Trophoblast cell (in vitro differentiated cells and primary cell): Measurements from ENCODE around the gene LRRC4.

Experiments
- DNase-seq, 2 donors: peaks; one replicate each; pipeline ENCODE4 v3.0.0-alpha.2; 2016
- H2AFZ ChIP-seq: 2 replicates; pipeline ENCODE4 v1.6.1; 2013; ENCODE audit warnings: low read length, moderate library complexity, mild to moderate bottlenecking; ENCODE audit not compliant: insufficient read depth, poor library complexity
- H2AK5ac ChIP-seq: 2 replicates; pipeline ENCODE4 v1.6.1; 2013; ENCODE audit warnings: mild to moderate bottlenecking, low read length
- H2BK120ac ChIP-seq: 2 replicates; pipeline ENCODE4 v1.6.1; 2013; ENCODE audit warnings: low read length, mild to moderate bottlenecking, moderate library complexity; ENCODE audit not compliant: insufficient read depth, poor library complexity
- H2BK12ac ChIP-seq: 2 replicates; pipeline ENCODE4 v1.6.1; 2013; ENCODE audit warnings: mild to moderate bottlenecking, low read length, moderate library complexity
- H2BK5ac ChIP-seq: 2 replicates; pipeline ENCODE4 v1.6.1; 2013; ENCODE audit warnings: low read length, low read depth, moderate library complexity, mild to moderate bottlenecking; ENCODE audit not compliant: poor library complexity
- H3K14ac ChIP-seq: 2 replicates; pipeline ENCODE4 v1.6.1; 2013; ENCODE audit warnings: mild to moderate bottlenecking, low read length
- H3K18ac ChIP-seq: 2 replicates; pipeline ENCODE4 v1.6.1; 2013; ENCODE audit warnings: mild to moderate bottlenecking, low read length
- H3K23ac ChIP-seq: 2 replicates; pipeline ENCODE4 v1.6.1; 2013; ENCODE audit warnings: low read length
- H3K27ac ChIP-seq: 2 replicates; pipeline ENCODE4 v1.5.1; 2013; ENCODE audit warnings: low read depth, mild to moderate bottlenecking, inconsistent platforms, low read length, moderate library complexity
- H3K27me3 ChIP-seq: 2 replicates; pipeline ENCODE4 v1.6.1; 2013; ENCODE audit warnings: inconsistent platforms, mild to moderate bottlenecking, low read length, moderate library complexity; ENCODE audit not compliant: insufficient read depth
- H3K36me3 ChIP-seq, 2 experiments: 1 replicate in 1 of 2; 2 replicates in 1 of 2; pipeline ENCODE4 v1.6.1; 2013; ENCODE audit warnings: low read length in 2 of 2, mild to moderate bottlenecking in 2 of 2, moderate library complexity in 1 of 2; ENCODE audit not compliant: insufficient read depth in 2 of 2, control insufficient read depth in 1 of 2
- H3K4ac ChIP-seq: 2 replicates; pipeline ENCODE4 v1.6.1; 2013; ENCODE audit warnings: low read depth, mild to moderate bottlenecking, low read length, moderate library complexity
- H3K4me1 ChIP-seq, 2 experiments: 1 replicate in 1 of 2; 2 replicates in 1 of 2; pipeline ENCODE4 v1.6.1; 2013; ENCODE audit warnings: low read length in 2 of 2, mild to moderate bottlenecking in 2 of 2, moderate library complexity in 1 of 2; ENCODE audit not compliant: insufficient read depth in 2 of 2, control insufficient read depth in 1 of 2
- H3K4me2 ChIP-seq: 2 replicates; pipeline ENCODE4 v1.6.1; 2013; ENCODE audit warnings: inconsistent platforms, mild to moderate bottlenecking, low read length, moderate library complexity
- H3K4me3 ChIP-seq: 2 replicates; pipeline ENCODE4 v1.5.1; 2013; ENCODE audit warnings: mild to moderate bottlenecking, low read depth, low read length, inconsistent platforms
- H3K79me1 ChIP-seq: one replicate; pipeline ENCODE4 v1.6.1; 2013; ENCODE audit warnings: low read length
- H3K79me2 ChIP-seq: 2 replicates; pipeline ENCODE4 v1.6.1; 2013; ENCODE audit warnings: low read length, mild to moderate bottlenecking; ENCODE audit not compliant: control insufficient read depth, insufficient read depth, poor library complexity
- H3K9ac ChIP-seq: 2 replicates; pipeline ENCODE4 v1.6.1; 2013; ENCODE audit warnings: mild to moderate bottlenecking, low read length
- H3K9me3 ChIP-seq: 2 replicates; pipeline ENCODE4 v1.6.1; 2013; ENCODE audit warnings: low read depth, mild to moderate bottlenecking, control low read depth, inconsistent platforms, low read length; ENCODE audit not compliant: insufficient read depth
- H4K12ac ChIP-seq: 2 replicates; pipeline ENCODE4 v1.6.1; 2013; ENCODE audit warnings: low read depth, mild to moderate bottlenecking, low read length, moderate library complexity
- H4K8ac ChIP-seq: 2 replicates; pipeline ENCODE4 v1.6.1; 2013; ENCODE audit warnings: low read depth, mild to moderate bottlenecking, low read length, moderate library complexity
- H4K91ac ChIP-seq: one replicate; pipeline ENCODE4 v1.6.1; 2013; ENCODE audit warnings: low read depth, mild to moderate bottlenecking, low read length, moderate library complexity
- WGBS: extraction: QIAGEN DNeasy Blood & Tissue Kit; methylation state at CpG from one replicate; pipeline ENCODE4 v1.1.7; 2013; ENCODE audit warnings: missing lambda C conversion rate; ENCODE audit not compliant: insufficient read length, insufficient coverage; ENCODE audit errors: extremely low coverage; 5-methylcytosine and 5-hydroxymethylcytosine counted together

Gene LRRC4

DNA sequence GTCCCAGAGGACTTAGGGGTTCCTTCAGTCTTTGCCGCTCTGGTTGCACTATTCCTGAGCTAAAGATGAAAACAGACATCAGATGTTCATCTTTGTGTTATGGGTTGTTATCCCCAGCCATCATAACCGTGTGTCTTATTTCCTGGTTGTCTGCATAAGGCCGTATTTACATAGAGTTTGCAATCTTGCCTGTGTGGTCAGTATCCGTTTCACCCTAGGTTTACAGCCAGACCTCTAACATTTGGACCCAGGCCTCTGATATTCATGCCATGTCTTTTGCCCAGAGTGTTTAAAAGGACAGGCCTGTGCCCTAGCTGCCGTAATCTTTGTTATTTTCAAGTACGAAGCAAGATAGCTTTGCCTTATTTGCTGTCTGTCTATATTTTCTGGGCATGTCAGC, 26.6 kb downstream of the LRRC4 start:
- Histone ChIP-seq H3K79me1 (no peaks in the 10 kb centered on the region), H2AK5ac (no peak overlapping the region), H3K36me3 (peaks cover 0 to 7% of the 10 kb centered on the region in 2 experiments), H3K9ac (no peak overlapping the region), H4K8ac (no peak overlapping the region), H3K9me3 (no peaks in the 10 kb centered on the region), H2BK12ac (no peak overlapping the region), H3K4me2 (no peak overlapping the region), H3K27ac (no peak overlapping the region), H3K4me3 (no peak overlapping the region), H4K91ac (no peak overlapping the region), H3K4ac (no peak overlapping the region), H3K79me2 (peaks cover 1% of the 10 kb centered on the region), H3K14ac (no peak overlapping the region), H2AFZ (no peak overlapping the region), H3K27me3 (no peaks in the 10 kb centered on the region), H2BK5ac (no peak overlapping the region), H2BK120ac (no peak overlapping the region), H3K4me1 (no peaks in the 10 kb centered on the region), H4K12ac (no peak overlapping the region), H3K18ac (no peak overlapping the region), H3K23ac (no peak overlapping the region)
- no peak for DNase-seq
- no CpG with 5 or more reads among the region's 6 CpGs for WGBS

DNA sequence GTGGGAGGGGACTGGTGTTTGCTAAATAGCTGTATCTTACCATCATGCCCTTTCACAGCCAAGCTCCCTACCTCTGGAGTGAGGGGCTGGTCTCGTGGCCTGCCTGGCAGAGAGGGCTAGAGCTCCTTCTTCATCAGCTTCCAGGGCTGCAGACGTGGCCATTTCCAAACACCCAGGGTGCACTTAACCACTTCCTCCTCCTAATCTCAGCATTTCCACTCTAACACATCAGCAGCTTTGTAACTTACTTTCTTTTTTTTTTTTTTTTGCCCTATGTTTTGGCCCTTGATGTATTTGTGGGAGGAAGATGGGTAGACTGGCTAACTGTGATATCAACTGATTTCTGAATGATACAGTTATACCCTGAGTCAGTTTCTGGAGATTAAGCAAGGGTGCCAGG, 27.4 kb downstream of the LRRC4 start:
- Histone ChIP-seq H3K23ac (no peak overlapping the region), H3K4me3 (no peak overlapping the region), H3K18ac (no peak overlapping the region), H3K4me1 (no peaks in the 10 kb centered on the region), H3K79me1 (no peaks in the 10 kb centered on the region), H2AFZ (no peak overlapping the region), H3K9me3 (no peaks in the 10 kb centered on the region), H3K4ac (no peak overlapping the region), H3K27me3 (no peaks in the 10 kb centered on the region), H2BK5ac (no peak overlapping the region), H4K91ac (no peak overlapping the region), H4K8ac (no peak overlapping the region), H3K4me2 (no peak overlapping the region), H3K27ac (no peak overlapping the region), H2AK5ac (no peak overlapping the region), H2BK12ac (no peak overlapping the region), H4K12ac (no peak overlapping the region), H3K36me3 (peaks cover 0 to 7% of the 10 kb centered on the region in 2 experiments), H3K79me2 (peaks cover 1% of the 10 kb centered on the region), H3K9ac (no peak overlapping the region), H2BK120ac (no peak overlapping the region), H3K14ac (no peak overlapping the region)
- no CpG with 5 or more reads among the region's 2 CpGs for WGBS
- DNase-seq: no peak

DNA sequence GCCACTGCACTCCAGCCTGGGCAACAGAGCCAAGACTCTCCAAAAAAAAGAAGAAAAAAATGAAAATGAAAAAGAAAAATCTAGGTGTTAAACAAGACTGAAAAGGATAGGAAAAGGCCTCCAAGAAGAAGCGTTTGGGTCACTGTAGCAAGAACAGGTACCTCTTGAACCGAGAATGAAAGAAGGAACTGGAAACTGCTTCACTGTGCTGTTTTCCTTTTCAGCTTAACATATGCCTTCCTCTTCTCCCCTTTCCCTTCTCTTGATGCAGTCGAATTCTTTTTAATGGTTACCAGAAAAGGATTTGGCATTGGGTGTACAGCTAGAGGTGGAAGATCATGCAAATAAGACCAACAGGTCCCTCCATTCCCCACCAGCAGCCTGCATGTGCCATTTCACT, 28.1 kb downstream of the LRRC4 start:
- H3K27ac ChIP-seq: no peak overlapping the region
- no peaks in the 10 kb centered on the region for H3K9me3 ChIP-seq
- no peak overlapping the region for H3K4me3 ChIP-seq
- no peak overlapping the region for H2BK120ac ChIP-seq
- H2AK5ac ChIP-seq: no peak overlapping the region
- no peak for DNase-seq
- H2BK12ac ChIP-seq: no peak overlapping the region
- peaks cover 2 to 7% of the 10 kb centered on the region in 2 experiments for H3K36me3 ChIP-seq
- H2BK5ac ChIP-seq: no peak overlapping the region
- no peaks in the 10 kb centered on the region for H3K4me1 ChIP-seq
- H3K23ac ChIP-seq: no peak overlapping the region
- no CpG with 5 or more reads among the region's 3 CpGs for WGBS
- H3K4me2 ChIP-seq: no peak overlapping the region
- no peak overlapping the region for H3K18ac ChIP-seq
- H3K4ac ChIP-seq: no peak overlapping the region
- peaks cover 1% of the 10 kb centered on the region for H3K79me2 ChIP-seq
- H2AFZ ChIP-seq: no peak overlapping the region
- no peak overlapping the region for H4K12ac ChIP-seq
- H3K14ac ChIP-seq: no peak overlapping the region
- no peaks in the 10 kb centered on the region for H3K79me1 ChIP-seq
- H4K8ac ChIP-seq: no peak overlapping the region
- H3K9ac ChIP-seq: no peak overlapping the region
- H3K27me3 ChIP-seq: no peaks in the 10 kb centered on the region
- no peak overlapping the region for H4K91ac ChIP-seq

DNA sequence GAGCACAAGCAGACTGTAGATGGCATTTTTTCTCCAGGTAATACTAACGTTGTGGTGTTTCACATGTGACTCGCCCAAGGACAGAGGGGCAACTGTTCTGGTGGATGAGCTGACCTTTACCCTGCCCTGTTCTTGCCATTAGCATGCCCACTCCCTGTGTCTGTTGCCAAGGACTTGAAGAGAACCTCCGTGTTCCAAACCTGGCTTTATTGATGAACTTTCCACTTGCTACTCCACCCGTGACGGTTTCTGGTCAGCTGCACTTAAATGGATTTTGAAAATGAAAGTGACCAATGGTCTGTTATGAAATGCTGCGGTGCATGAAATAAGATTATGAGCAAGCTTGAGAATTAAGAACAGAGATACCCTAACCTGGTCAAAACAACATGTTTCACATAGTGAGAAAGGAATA, 30.4 kb downstream of the LRRC4 start:
- H2AFZ ChIP-seq: no peak overlapping the region
- H3K18ac ChIP-seq: no peak overlapping the region
- no peak overlapping the region for H3K14ac ChIP-seq
- no peak overlapping the region for H2BK5ac ChIP-seq
- H4K8ac ChIP-seq: no peak overlapping the region
- H3K4me1 ChIP-seq: peaks cover 9% of the 10 kb centered on the region in 2 experiments
- H4K91ac ChIP-seq: no peak overlapping the region
- H3K9ac ChIP-seq: no peak overlapping the region
- peaks cover 1% of the 10 kb centered on the region for H3K79me2 ChIP-seq
- H3K27me3 ChIP-seq: no peaks in the 10 kb centered on the region
- peaks cover 2 to 4% of the 10 kb centered on the region in 2 experiments for H3K36me3 ChIP-seq
- H4K12ac ChIP-seq: no peak overlapping the region
- no peak overlapping the region for H3K23ac ChIP-seq
- no peak overlapping the region for H3K27ac ChIP-seq
- no CpG with 5 or more reads among the region's 6 CpGs for WGBS
- no peak overlapping the region for H2BK12ac ChIP-seq
- no peak overlapping the region for H3K4ac ChIP-seq
- no peak overlapping the region for H2AK5ac ChIP-seq
- peaks cover under 1% of the 10 kb centered on the region for H3K79me1 ChIP-seq
- DNase-seq: no peak
- H3K9me3 ChIP-seq: no peaks in the 10 kb centered on the region
- H3K4me3 ChIP-seq: no peak overlapping the region
- H3K4me2 ChIP-seq: no peak overlapping the region
- H2BK120ac ChIP-seq: no peak overlapping the region
